Measurements from ENCODE around the gene CFH. TPM values are rescaled to one million over a fixed set of nuclear protein-coding genes. Genes with fewer than 3 reads are reported as not detected.

Gene CFH
- total and polyA plus RNA-seq, 10 of the 15 experiments (the other 5 are each of a cell fraction or from before 2014, with no cell fraction given) = 0.46 TPM; not detected in 9

DNA sequence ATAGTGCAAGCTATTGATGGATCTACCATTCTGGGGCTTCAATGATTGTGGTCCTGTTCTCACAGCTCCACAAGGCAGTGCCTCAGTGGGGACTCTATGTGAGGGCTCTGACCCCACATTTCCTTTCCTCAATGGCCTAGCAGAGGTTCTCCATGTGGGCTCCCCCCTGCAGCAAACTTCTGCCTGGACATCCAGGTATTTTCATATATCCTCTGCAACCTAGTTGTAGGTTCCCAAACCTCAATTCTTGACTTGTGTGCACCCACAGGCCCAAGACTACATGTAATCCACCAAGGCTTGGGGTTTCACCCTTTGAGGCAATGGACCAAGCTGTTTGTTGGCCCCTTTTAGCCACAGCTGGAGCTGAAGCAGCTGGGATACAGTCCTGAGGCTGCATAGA, 86.9 kb downstream of the CFH start:
- RAD21 ChIA-PET (ENCODE audit: unreplicated experiment) = no interaction called here
- intact Hi-C loops (cut with micrococcal nuclease; ENCODE audit: unreplicated experiment) = no loop called here
- in situ Hi-C loops (cut with MboI) = no loop called here
- H4K20me1 ChIP-seq (ENCODE audit: control insufficient read depth, insufficient read depth) = no peaks in the 10 kb centered on the region
- H3K79me2 ChIP-seq (ENCODE audit: control insufficient read depth, insufficient read depth, low read length) = no peaks in the 10 kb centered on the region
- H3K4me2 ChIP-seq (ENCODE audit: control insufficient read depth, insufficient read depth) = no peak overlapping the region
- H3K4me3 ChIP-seq = no peak overlapping the region
- SMC1A ChIA-PET (ENCODE audit: uncharacterized antibody, unreplicated experiment) = no interaction called here
- no TSS peak for BruUV-seq (replicated peaks)
- no peaks in the 10 kb centered on the region; the same call in 2 of the 3 replicates for H3K9me3 ChIP-seq (replicated peaks; ENCODE audit: control insufficient read depth, insufficient read depth, low read length)
- no peaks in the 10 kb centered on the region for H3K4me1 ChIP-seq (ENCODE audit: control insufficient read depth, insufficient read depth, low read length)
- ATAC-seq (no peak), FAIRE-seq (no peak), DNase-seq (ENCODE audit: low read depth, low spot score) (no peak)
- POLR2A ChIA-PET = no interaction called here
- no peaks in the 10 kb centered on the region for H3K36me3 ChIP-seq (ENCODE audit: control insufficient read depth in 2 of 2, insufficient read depth in 2 of 2, low read length in 1 of 2)
- no peak overlapping the region for H2AFZ ChIP-seq (ENCODE audit: control insufficient read depth, low read depth, low read length)
- no peak overlapping the region for H3K27ac ChIP-seq (ENCODE audit: control insufficient read depth, insufficient read depth)
- CTCF ChIA-PET = no interaction called here
- no peaks in the 10 kb centered on the region for H3K27me3 ChIP-seq (replicated peaks in 1 of 2; ENCODE audit: control insufficient read depth in 2 of 2, insufficient read depth in 2 of 2, low read length in 1 of 2)
- no peak overlapping the region for H3K9ac ChIP-seq (ENCODE audit: control insufficient read depth, insufficient read depth, low read length)
- TF ChIP-seq, protein P1, sequence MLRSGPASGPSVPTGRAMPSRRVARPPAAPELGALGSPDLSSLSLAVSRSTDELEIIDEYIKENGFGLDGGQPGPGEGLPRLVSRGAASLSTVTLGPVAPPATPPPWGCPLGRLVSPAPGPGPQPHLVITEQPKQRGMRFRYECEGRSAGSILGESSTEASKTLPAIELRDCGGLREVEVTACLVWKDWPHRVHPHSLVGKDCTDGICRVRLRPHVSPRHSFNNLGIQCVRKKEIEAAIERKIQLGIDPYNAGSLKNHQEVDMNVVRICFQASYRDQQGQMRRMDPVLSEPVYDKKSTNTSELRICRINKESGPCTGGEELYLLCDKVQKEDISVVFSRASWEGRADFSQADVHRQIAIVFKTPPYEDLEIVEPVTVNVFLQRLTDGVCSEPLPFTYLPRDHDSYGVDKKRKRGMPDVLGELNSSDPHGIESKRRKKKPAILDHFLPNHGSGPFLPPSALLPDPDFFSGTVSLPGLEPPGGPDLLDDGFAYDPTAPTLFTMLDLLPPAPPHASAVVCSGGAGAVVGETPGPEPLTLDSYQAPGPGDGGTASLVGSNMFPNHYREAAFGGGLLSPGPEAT (IDR thresholded peaks at IDR 0.05; ENCODE audit: low read depth) = no peak
- TF ChIP-seq STAT1 (conservative IDR thresholded peaks at IDR 0.05) (no peak), TARDBP (IDR thresholded peaks at IDR 0.05; ENCODE audit: borderline replicate concordance) (no peak), HDAC6 (IDR thresholded peaks at IDR 0.05; ENCODE audit: unreplicated experiment) (no peak), SREBF2 (IDR thresholded peaks at IDR 0.05; ENCODE audit: low read length) (no peak), IRF4 (IDR thresholded peaks at IDR 0.05; ENCODE audit: low read depth, low read length) (no peak), POLR2A (IDR thresholded peaks at IDR 0.05; ENCODE audit: low read depth, low read length) (no peak), BHLHE40 (IDR thresholded peaks at IDR 0.05; ENCODE audit: borderline replicate concordance in 1 of 2, low read depth in 2 of 2, low read length in 1 of 2) (no peak), PAX5 (IDR thresholded peaks at IDR 0.05; ENCODE audit: borderline replicate concordance, low read depth, low read length) (no peak), NFIC (IDR thresholded peaks at IDR 0.05; ENCODE audit: low read depth, low read length) (no peak), EP300 (IDR thresholded peaks at IDR 0.05; ENCODE audit: borderline replicate concordance in 1 of 2, control insufficient read depth in 1 of 2, low read depth in 2 of 2, low read length in 2 of 2) (no peak), HCFC1 (IDR thresholded peaks at IDR 0.05; ENCODE audit: low read length) (no peak), EGR1 (IDR thresholded peaks at IDR 0.05; ENCODE audit: borderline replicate concordance in 1 of 2, low read depth in 2 of 2, low read length in 2 of 2) (no peak), RELA (IDR thresholded peaks at IDR 0.05; ENCODE audit: borderline replicate concordance, partially characterized antibody) (no peak)
- TF ChIP-seq, protein P2, sequence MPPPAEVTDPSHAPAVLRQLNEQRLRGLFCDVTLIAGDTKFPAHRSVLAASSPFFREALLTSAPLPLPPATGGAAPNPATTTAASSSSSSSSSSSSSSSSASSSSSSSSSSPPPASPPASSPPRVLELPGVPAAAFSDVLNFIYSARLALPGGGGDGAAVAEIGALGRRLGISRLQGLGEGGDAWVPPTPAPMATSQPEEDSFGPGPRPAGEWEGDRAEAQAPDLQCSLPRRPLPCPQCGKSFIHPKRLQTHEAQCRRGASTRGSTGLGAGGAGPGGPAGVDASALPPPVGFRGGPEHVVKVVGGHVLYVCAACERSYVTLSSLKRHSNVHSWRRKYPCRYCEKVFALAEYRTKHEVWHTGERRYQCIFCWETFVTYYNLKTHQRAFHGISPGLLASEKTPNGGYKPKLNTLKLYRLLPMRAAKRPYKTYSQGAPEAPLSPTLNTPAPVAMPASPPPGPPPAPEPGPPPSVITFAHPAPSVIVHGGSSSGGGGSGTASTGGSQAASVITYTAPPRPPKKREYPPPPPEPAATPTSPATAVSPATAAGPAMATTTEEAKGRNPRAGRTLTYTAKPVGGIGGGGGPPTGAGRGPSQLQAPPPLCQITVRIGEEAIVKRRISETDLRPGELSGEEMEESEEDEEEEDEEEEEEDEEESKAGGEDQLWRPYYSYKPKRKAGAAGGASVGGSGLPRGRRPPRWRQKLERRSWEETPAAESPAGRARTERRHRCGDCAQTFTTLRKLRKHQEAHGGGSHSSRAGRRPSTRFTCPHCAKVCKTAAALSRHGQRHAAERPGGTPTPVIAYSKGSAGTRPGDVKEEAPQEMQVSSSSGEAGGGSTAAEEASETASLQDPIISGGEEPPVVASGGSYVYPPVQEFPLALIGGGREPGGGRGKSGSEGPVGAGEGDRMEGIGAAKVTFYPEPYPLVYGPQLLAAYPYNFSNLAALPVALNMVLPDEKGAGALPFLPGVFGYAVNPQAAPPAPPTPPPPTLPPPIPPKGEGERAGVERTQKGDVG (CRISPR knock-in tag; IDR thresholded peaks at IDR 0.05) = no peak
- TF ChIP-seq, protein P3, sequence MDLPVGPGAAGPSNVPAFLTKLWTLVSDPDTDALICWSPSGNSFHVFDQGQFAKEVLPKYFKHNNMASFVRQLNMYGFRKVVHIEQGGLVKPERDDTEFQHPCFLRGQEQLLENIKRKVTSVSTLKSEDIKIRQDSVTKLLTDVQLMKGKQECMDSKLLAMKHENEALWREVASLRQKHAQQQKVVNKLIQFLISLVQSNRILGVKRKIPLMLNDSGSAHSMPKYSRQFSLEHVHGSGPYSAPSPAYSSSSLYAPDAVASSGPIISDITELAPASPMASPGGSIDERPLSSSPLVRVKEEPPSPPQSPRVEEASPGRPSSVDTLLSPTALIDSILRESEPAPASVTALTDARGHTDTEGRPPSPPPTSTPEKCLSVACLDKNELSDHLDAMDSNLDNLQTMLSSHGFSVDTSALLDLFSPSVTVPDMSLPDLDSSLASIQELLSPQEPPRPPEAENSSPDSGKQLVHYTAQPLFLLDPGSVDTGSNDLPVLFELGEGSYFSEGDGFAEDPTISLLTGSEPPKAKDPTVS (IDR thresholded peaks at IDR 0.05; ENCODE audit: low read depth, low read length) = no peak
- TF ChIP-seq, protein P4, sequence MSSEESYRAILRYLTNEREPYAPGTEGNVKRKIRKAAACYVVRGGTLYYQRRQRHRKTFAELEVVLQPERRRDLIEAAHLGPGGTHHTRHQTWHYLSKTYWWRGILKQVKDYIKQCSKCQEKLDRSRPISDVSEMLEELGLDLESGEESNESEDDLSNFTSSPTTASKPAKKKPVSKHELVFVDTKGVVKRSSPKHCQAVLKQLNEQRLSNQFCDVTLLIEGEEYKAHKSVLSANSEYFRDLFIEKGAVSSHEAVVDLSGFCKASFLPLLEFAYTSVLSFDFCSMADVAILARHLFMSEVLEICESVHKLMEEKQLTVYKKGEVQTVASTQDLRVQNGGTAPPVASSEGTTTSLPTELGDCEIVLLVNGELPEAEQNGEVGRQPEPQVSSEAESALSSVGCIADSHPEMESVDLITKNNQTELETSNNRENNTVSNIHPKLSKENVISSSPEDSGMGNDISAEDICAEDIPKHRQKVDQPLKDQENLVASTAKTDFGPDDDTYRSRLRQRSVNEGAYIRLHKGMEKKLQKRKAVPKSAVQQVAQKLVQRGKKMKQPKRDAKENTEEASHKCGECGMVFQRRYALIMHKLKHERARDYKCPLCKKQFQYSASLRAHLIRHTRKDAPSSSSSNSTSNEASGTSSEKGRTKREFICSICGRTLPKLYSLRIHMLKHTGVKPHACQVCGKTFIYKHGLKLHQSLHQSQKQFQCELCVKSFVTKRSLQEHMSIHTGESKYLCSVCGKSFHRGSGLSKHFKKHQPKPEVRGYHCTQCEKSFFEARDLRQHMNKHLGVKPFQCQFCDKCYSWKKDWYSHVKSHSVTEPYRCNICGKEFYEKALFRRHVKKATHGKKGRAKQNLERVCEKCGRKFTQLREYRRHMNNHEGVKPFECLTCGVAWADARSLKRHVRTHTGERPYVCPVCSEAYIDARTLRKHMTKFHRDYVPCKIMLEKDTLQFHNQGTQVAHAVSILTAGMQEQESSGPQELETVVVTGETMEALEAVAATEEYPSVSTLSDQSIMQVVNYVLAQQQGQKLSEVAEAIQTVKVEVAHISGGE (CRISPR knock-in tag; IDR thresholded peaks at IDR 0.05) = no peak

Measured in GM12878 (cell line).